Activated T-helper 1 cell treated with anti-CD3 and anti-CD28 coated beads, Interleukin-12 subunit alpha, Interleukin-12 subunit beta, Interleukin-2, Interleukin-4 antibody, amounts not matched to agents 30 ng/mL and 10 ng/mL and 1 ng/mL, durations not matched to agents 14 hours and 24 hours and 36 hours (primary cell): Measurements from ENCODE around the gene TTC28. TPM values are rescaled to one million over a fixed set of nuclear protein-coding genes. Genes with fewer than 3 reads are reported as not detected.

ENCODE experiments used
- DNase-seq: peaks from one replicate; pipeline ENCODE4 v3.0.0; 2021; ENCODE audit warnings: low spot score
- H3K27ac Mint-ChIP-seq: one replicate; pipeline ENCODE4 v1.8.0; 2021; ENCODE audit warnings: mild to moderate bottlenecking, mixed read lengths
- H3K27me3 Mint-ChIP-seq: one replicate; pipeline ENCODE4 v1.8.0; 2022; ENCODE audit warnings: mild to moderate bottlenecking, moderate library complexity, mixed read lengths; ENCODE audit not compliant: insufficient read depth
- H3K36me3 Mint-ChIP-seq: one replicate; pipeline ENCODE4 v1.8.0; 2021; ENCODE audit warnings: low read depth, mixed read lengths
- H3K4me1 Mint-ChIP-seq: one replicate; pipeline ENCODE4 v1.8.0; 2021; ENCODE audit warnings: low read depth, mixed read lengths
- H3K4me3 Mint-ChIP-seq: one replicate; pipeline ENCODE4 v1.8.0; 2021; ENCODE audit warnings: mild to moderate bottlenecking, moderate library complexity, mixed read lengths
- H3K9me3 Mint-ChIP-seq: one replicate; pipeline ENCODE4 v1.8.0; 2021; ENCODE audit warnings: mixed read lengths
- intact Hi-C: fragments of 100-400 bp; cut with micrococcal nuclease; formaldehyde crosslinking; loops from one replicate; pipeline ENCODE4 v1.15.1; 2024
- total RNA-seq: library from RNA; stranded (reverse); gene quantifications from 2 replicates; pipeline ENCODE4 v1.2.3, GENCODE V29; 2022

TTC28 gene
- total RNA-seq, 1 donor from 2014 or later = 2.4 TPM

DNA sequence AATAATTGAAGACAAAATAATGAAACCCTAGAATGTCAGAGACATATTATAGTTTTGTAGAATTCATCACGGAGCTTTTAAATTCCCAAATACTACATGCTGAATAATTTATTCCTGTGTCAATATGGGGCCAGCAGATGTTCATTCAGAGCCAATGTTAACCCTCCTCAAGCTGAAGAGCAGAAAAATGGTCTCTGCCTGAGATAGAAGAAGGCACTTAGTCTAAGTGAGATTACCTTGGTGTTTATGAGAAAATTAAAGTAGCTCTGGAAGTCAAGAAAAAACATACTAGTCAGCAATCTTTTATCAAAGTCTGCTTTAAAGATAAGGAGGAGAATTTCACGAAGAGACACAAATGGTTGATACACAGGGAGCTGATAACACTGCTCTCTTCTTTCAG is 328.2 kb downstream of the TTC28 start:
- no peak for DNase-seq
- Mint-ChIP-seq H3K36me3 (no peaks in the 10 kb centered on the region), H3K27ac (no peak overlapping the region), H3K4me3 (no peak overlapping the region), H3K9me3 (no peaks in the 10 kb centered on the region), H3K4me1 (peaks cover 4% of the 10 kb centered on the region), H3K27me3 (peaks cover 3% of the 10 kb centered on the region)
- intact Hi-C loops = no loop called here

- intact Hi-C loops = no loop called here
- no peaks in the 10 kb centered on the region for H3K27me3 Mint-ChIP-seq
- no peaks in the 10 kb centered on the region for H3K36me3 Mint-ChIP-seq
- H3K4me1 Mint-ChIP-seq = peaks cover 5% of the 10 kb centered on the region
- no peak overlapping the region for H3K27ac Mint-ChIP-seq
- H3K4me3 Mint-ChIP-seq = no peak overlapping the region
- DNase-seq = no peak
- H3K9me3 Mint-ChIP-seq = no peaks in the 10 kb centered on the region
Measured at GRCh38 chr22:28348613-28349609, 330.7 kb downstream of the TTC28 start.

GRCh38 chr22:28346308-28346707 is 333.3 kb downstream of the TTC28 start:
- no peak for DNase-seq
- Mint-ChIP-seq H3K27ac (no peak overlapping the region), H3K36me3 (no peaks in the 10 kb centered on the region), H3K4me1 (peaks cover 5% of the 10 kb centered on the region), H3K27me3 (no peaks in the 10 kb centered on the region), H3K4me3 (no peak overlapping the region), H3K9me3 (no peaks in the 10 kb centered on the region)
- intact Hi-C loops = no loop called here

GRCh38 chr22:28344918-28345703 is 334.5 kb downstream of the TTC28 start:
- no peak overlapping the region for H3K4me3 Mint-ChIP-seq
- H3K36me3 Mint-ChIP-seq = no peaks in the 10 kb centered on the region
- no peaks in the 10 kb centered on the region for H3K27me3 Mint-ChIP-seq
- H3K4me1 Mint-ChIP-seq = peaks cover 5% of the 10 kb centered on the region
- no peak for DNase-seq
- no peak overlapping the region for H3K27ac Mint-ChIP-seq
- no peaks in the 10 kb centered on the region for H3K9me3 Mint-ChIP-seq
- intact Hi-C loops = no loop called here

DNA sequence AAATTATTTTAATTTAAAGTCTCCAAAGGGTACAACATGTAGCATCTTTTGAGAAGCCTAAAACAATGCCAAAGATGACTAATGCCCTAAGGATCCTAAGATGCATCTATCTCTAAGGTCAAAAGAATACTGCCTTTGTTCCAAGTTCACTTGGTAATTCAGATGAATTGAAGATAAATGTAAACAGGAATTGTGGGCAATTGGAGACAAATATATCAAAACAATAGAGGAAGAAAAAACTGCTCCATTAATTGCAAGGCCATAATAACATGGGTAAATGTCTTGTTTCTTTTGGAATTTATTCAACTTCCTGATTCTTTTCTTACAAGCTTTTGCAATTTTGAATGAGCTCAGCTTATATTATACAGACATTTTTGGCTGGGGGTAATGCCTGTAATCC is 338.6 kb downstream of the TTC28 start:
- Mint-ChIP-seq H3K36me3 (peaks cover 2% of the 10 kb centered on the region), H3K9me3 (peaks cover 11% of the 10 kb centered on the region), H3K4me1 (no peaks in the 10 kb centered on the region), H3K27ac (no peak overlapping the region), H3K27me3 (peaks cover 2% of the 10 kb centered on the region), H3K4me3 (no peak overlapping the region)
- intact Hi-C loops = no loop called here
- DNase-seq = no peak

DNA sequence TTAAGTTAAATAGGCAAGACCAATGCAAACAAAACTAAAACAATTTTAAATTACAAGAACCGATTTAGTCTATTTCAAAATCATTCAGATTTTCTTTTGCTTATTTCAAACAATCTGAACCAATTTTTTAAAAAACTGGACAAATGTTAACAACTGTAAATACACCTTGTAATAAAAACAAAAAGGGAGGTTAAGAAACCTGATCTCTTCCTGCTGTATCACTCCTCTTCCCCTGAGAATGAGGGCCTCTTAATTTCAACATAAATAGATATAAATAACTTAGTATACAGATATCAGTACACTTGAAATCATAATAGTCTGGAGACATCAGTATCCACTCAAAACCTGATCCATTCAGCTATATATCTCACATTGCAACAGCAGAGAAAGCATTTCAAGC is 346.6 kb downstream of the TTC28 start:
- H3K9me3 Mint-ChIP-seq = peaks cover 1% of the 10 kb centered on the region
- intact Hi-C loops = no loop called here
- peaks cover 2% of the 10 kb centered on the region for H3K27me3 Mint-ChIP-seq
- H3K4me3 Mint-ChIP-seq = no peak overlapping the region
- H3K4me1 Mint-ChIP-seq = peaks cover 17% of the 10 kb centered on the region
- DNase-seq = no peak
- no peaks in the 10 kb centered on the region for H3K36me3 Mint-ChIP-seq
- no peak overlapping the region for H3K27ac Mint-ChIP-seq

GRCh38 chr22:28332410-28332809 is 347.2 kb downstream of the TTC28 start:
- Mint-ChIP-seq H3K27me3 (peaks cover 2% of the 10 kb centered on the region), H3K9me3 (no peaks in the 10 kb centered on the region), H3K4me1 (peaks cover 17% of the 10 kb centered on the region), H3K27ac (no peak overlapping the region), H3K36me3 (no peaks in the 10 kb centered on the region), H3K4me3 (no peak overlapping the region)
- intact Hi-C loops = no loop called here
- DNase-seq = no peak

DNA sequence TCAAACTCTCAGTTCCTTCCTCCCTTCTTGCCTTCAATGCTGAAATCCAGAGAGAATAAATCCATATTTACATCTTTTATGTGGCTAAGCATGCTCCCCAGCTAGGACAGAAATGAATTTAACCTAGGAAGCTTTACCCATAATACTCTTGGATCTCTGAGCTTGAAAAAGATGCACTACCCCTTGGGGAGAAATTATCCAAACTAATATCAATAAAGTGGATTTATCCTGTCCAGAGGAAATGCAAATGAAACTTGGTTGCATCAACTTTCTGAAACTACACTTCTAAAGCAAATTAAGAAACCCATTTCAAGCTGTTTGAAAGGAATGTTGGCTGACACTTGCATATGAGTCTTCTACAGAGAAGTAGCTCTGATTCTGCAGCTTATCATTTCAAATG is 347.9 kb downstream of the TTC28 start:
- Mint-ChIP-seq H3K4me3 (no peak overlapping the region), H3K27me3 (peaks cover 2% of the 10 kb centered on the region), H3K27ac (no peak overlapping the region), H3K9me3 (no peaks in the 10 kb centered on the region), H3K36me3 (no peaks in the 10 kb centered on the region), H3K4me1 (peaks cover 17% of the 10 kb centered on the region)
- intact Hi-C loops = no loop called here
- no peak for DNase-seq

- intact Hi-C loops = loop anchor here (5.0 kb wide), 1 partner anchor 48 kb away; no protein-coding TSS in a partner anchor
- Mint-ChIP-seq H3K27ac (no peak overlapping the region), H3K4me3 (no peak overlapping the region), H3K27me3 (no peaks in the 10 kb centered on the region), H3K36me3 (no peaks in the 10 kb centered on the region), H3K9me3 (no peaks in the 10 kb centered on the region), H3K4me1 (peaks cover 17% of the 10 kb centered on the region)
- no peak for DNase-seq
Measured at GRCh38 chr22:28329186-28330073, 350.2 kb downstream of the TTC28 start.

DNA sequence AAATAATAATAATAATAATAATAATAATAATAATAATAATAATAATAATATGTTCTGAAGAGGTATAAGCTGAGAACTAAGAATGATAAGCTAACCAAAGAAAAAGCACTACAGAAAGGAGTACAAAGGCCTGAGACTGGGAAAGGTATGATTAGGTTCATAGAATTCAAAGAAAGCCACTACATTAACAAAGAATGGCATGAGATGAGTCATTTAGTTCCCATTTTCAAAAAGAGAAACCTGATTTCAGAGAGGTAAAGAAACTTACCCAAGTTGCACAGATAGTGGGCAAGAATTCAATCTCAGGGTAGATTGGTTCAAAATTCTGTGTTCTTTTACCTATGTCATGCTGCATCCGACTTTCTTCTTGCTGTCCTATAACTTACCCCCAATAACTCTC is 350.9 kb downstream of the TTC28 start:
- Mint-ChIP-seq H3K4me3 (no peak overlapping the region), H3K4me1 (peaks cover 17% of the 10 kb centered on the region), H3K27me3 (no peaks in the 10 kb centered on the region), H3K27ac (no peak overlapping the region), H3K9me3 (no peaks in the 10 kb centered on the region), H3K36me3 (no peaks in the 10 kb centered on the region)
- intact Hi-C loops = loop anchor here (5.0 kb wide), 1 partner anchor 49 kb away; no protein-coding TSS in a partner anchor
- DNase-seq = no peak

- no peaks in the 10 kb centered on the region for H3K4me1 Mint-ChIP-seq
- no peak overlapping the region for H3K27ac Mint-ChIP-seq
- peaks cover 8% of the 10 kb centered on the region for H3K9me3 Mint-ChIP-seq
- no peaks in the 10 kb centered on the region for H3K27me3 Mint-ChIP-seq
- intact Hi-C loops = no loop called here
- peaks cover 3% of the 10 kb centered on the region for H3K36me3 Mint-ChIP-seq
- no peak overlapping the region for H3K4me3 Mint-ChIP-seq
- no peak for DNase-seq
Measured at GRCh38 chr22:28316014-28316413, 363.6 kb downstream of the TTC28 start.

- H3K27me3 Mint-ChIP-seq = no peaks in the 10 kb centered on the region
Measured at GRCh38 chr22:28314959-28315358, 364.7 kb downstream of the TTC28 start.

More at GRCh38 chr22:28314959-28315358, 364.7 kb downstream of the TTC28 start:
- Mint-ChIP-seq H3K9me3 (peaks cover 8% of the 10 kb centered on the region), H3K4me3 (no peak overlapping the region), H3K27ac (no peak overlapping the region), H3K36me3 (peaks cover 3% of the 10 kb centered on the region), H3K4me1 (no peaks in the 10 kb centered on the region)
- DNase-seq = no peak
- intact Hi-C loops = no loop called here
